GM21528 (cell line): ENCODE measurements around the gene LAMA2.
"Not testable (repeated sequence)": the region's sequence is repeated elsewhere in the genome, so short reads cannot be mapped to it uniquely, and the experiment has no call there.

Experiments
- ATAC-seq: cut with Tn5 transposase; IDR thresholded peaks from one replicate; pipeline ENCODE4 v1.9.1; 2021; ENCODE audit warnings: mild to moderate bottlenecking, moderate library complexity; ENCODE audit not compliant: unreplicated experiment, low FRiP score

The LAMA2 gene

DNA sequence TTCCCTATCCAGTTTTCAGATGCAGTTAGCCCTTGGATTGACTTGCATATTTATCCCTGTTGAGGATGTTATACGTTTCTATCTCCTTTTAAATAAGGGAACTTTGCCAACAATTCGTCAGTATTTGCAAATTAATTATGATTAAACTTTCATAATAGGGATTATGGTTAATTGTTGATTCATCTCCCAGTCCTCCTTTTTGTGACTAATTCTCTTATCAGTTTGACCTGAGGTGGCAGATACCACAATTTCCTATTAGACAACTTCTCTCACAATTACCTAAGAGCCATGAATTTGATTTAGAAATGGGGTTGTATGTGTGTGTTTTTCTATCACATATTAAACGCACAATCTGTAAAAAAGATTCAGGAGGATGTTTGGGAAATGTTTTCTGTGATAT lies 172.9 kb downstream of the LAMA2 start:
- no peak for ATAC-seq

DNA sequence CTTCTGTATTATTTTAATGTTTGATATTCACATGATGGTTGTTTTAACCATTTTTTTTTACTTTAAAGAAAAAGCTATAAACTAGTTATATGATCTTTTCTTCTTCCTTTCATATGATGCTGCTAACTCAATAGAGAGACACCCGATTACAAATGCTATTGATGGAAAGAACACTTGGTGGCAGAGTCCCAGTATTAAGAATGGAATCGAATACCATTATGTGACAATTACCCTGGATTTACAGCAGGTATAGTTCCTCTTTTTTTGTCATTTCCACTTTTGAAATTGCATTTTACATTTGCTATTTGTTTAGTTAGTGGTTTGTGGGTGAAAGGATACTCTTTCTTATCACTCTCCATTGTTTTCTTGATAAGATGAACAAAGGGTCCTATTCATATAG lies 176.7 kb downstream of the LAMA2 start:
- ATAC-seq, result no peak

- no peak for ATAC-seq
Observed at GRCh38 chr6:129069006-129069405, 186.1 kb downstream of the LAMA2 start.

GRCh38 chr6:129073051-129073450 lies 190.1 kb downstream of the LAMA2 start:
- no peak for ATAC-seq

DNA sequence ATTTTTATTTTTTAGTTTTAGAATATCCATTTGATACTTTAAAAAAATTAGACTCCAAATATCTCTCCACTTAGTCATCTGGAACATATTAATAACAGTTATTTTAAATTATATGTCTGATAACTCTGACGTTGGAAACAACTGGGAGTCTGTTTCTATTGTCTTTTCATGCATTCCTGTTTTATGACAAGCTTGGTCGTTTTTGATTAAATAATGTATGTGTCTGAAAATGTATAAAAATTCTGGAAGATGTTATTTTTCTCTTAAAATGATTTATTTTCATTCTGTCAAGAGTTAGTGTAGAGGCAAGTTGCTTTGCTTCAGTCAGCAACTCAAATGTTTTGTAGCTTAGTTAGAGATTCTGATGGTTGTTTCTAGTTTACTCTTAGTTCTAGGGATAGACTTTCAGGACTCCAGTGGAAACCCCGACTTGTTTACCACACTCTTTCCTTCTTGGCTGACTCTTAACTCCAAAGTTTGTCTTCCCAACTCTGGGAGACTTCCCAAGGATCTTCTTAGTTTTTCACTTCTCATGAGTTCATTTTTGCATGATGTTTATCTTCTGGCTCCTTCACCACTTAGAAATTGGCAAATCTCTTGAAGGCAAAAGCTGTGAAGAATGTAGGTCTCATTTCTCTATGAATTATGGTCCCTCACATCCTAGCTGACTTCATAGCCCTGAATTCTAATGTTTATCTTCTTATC lies 190.9 kb downstream of the LAMA2 start:
- no peak for ATAC-seq

DNA sequence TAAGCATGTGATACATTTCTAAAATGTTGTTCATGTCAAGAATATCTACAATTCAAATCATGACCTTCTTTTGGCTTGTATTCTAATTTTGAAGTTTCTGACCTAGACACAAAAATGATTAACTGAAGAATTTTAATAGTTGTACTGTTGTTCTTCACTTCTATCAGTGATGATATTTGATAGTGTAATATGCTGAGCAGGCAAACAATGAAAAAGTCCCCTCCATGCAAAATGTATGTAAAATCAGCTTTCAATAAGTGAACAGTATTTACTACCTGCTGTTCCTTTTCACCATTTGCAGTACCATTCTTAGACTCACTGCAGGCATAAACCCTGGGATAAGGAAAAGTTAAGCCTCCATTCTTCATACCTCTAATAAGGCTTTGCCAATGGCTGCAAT lies 201.5 kb downstream of the LAMA2 start:
- no peak for ATAC-seq

- ATAC-seq, result not testable (repeated sequence)
Observed at GRCh38 chr6:129088481-129088880, 205.5 kb downstream of the LAMA2 start.

DNA sequence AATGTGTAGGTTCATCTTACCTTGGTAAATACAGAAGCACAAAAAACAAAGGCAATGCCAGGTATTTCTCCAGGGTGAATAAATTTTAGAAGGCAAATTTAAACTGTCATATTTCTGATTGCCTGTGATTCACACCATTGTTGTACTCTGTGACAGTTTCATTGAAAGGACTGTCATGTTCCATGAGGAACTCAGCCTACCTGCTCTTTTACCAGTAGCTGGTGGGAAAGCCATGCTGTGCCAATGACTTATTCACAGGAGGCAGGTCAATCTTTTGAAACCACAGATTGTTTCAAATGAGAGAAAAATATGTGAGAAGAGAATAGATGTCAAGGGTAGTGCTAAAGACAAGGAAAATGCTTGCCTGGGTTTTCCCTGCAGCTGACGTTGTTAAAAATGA lies 206.4 kb downstream of the LAMA2 start:
- ATAC-seq, result no peak

GRCh38 chr6:129094147-129094546 lies 211.2 kb downstream of the LAMA2 start:
- ATAC-seq, result no peak

DNA sequence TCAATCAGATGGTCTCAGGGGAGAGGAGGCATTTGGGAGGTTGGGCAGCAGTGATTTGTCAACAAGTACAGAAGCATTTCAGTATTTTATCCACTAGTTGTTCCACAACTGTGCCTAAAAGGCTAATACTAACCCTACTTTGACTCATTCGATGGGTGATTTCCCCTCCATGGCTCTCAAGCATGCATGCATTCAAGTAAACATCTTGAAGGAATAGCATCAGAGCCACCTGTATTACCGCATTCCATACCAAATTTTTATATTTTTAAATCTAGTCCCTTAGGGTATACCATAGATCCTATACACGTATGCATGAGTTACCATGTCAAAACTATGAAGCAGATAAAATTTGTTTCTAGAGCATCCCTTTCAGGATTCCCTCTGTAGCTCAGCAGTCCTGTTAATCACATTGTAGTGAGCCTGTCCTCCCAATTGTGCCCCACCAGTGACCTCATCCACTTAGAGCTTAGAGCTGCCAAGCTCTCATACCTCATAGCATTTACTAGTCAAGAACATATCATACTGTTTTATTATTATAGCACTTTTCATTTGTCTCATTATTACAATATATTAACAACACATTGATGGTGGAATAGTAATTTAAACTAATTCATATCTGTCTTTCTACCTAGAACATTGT lies 213.8 kb downstream of the LAMA2 start:
- ATAC-seq, result no peak

DNA sequence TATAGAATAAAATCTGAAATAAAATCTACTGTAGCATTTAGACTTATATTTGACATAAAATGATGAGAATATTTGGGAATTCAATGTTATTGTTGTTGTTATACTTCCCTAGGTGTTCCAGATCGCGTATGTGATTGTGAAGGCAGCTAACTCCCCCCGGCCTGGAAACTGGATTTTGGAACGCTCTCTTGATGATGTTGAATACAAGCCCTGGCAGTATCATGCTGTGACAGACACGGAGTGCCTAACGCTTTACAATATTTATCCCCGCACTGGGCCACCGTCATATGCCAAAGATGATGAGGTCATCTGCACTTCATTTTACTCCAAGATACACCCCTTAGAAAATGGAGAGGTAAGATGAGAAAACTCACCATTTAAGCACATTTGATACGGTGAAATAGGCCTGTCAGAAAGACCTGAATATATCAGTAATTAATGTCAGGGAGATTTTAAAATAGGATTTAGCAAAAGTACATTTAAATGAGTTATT lies 215.2 kb downstream of the LAMA2 start:
- no peak for ATAC-seq

DNA sequence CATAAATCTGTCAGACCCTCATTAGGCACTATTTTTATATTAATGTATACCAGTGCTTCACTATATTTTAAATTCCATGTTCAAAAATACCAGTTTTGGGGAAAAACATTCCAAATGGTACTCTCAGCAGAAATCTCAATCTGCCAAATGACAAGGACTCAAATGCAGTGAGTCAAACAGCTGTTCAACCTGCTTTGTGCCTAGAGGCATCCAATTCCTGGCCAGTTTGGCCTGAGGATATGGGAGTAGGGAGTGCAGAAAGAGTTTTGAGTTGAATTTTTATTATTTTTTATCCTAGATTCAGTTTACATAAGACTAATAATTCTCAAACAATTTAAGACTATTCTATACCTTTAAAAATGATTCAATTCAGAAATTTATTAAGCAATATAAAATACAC lies 216.8 kb downstream of the LAMA2 start:
- no peak for ATAC-seq

- ATAC-seq, result no peak
Observed at GRCh38 chr6:129100164-129100563, 217.2 kb downstream of the LAMA2 start.

- ATAC-seq, result no peak
Observed at GRCh38 chr6:129102741-129103140, 219.8 kb downstream of the LAMA2 start.

DNA sequence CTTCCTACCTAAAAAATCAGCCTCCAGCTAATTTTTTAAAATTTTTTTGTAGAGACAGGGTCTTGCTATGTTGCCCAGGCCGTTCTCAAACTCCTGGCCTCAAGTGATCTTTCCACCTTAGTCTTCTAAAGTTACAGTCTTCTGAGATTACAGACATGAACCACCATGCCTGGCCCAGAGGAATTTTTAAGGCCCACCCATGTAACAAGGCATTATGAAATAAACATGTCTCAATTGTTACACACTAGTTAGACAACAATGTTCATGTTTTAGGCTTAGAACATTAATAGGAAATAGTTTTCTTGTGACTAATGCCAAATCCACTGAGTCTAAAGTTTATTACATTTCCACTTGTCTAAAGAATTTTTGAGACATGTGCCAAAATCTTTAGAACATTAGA lies 221.2 kb downstream of the LAMA2 start:
- no peak for ATAC-seq

- no peak for ATAC-seq
Observed at GRCh38 chr6:129104560-129104959, 221.6 kb downstream of the LAMA2 start.

DNA sequence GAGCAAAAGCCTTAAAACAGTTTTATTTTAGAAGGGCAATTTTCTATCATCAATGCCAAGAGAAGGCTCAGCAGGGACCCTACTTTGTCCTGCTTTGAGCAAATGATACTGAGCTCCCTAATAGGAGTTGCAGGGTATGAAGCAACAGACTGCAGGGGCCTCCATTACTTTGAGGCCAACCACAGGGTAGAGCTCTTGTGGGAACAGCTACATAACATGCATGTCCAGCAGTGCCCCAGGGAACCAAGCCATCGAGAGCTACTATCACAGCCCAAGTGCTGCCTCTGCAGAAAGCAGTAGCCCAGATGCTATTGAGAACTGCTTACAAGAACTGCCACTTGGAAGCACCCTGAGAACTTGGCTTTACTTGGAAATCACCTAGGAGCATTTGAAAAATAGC lies 222.1 kb downstream of the LAMA2 start:
- ATAC-seq, result no peak

DNA sequence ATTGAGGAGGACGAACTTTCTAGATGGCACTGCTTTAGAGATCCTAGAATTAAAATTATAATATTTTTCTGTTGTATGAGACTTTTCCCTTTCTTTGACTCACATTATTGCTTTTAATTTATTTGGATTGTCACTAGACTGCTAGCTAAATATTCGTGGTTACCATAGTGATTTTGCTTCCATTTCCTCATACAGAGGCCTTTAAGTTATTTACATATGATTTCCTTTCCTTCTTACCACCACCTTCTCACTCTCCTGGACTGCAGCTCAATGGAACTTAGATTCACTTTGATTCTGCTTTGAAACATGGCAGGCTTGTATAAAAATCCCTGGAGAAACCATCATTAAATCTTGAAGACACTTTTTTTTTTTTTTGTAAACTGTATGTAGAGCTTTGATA lies 222.9 kb downstream of the LAMA2 start:
- no peak for ATAC-seq

GRCh38 chr6:129108337-129108736 lies 225.4 kb downstream of the LAMA2 start:
- no peak for ATAC-seq

- no peak for ATAC-seq
Observed at GRCh38 chr6:129110690-129111343, 227.9 kb downstream of the LAMA2 start.

GRCh38 chr6:129111346-129111745 lies 228.4 kb downstream of the LAMA2 start:
- no peak for ATAC-seq

DNA sequence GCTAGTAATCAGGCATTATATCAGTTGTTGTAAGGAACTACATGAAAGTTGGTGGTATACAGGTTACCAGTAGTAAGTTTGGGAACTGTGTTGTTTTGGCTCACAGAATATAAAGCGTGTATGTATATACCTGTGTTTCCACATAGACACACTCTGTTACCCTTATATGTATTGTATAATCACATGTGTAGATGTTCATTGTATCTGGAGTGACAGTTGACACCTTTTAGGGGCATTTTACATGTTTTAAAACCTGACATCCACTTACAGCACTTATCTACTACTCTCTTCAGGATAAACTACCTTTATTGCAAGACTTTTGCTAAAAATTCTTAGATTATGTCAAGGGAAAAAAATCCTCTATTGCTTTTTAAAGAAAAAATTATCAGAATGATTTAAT lies 228.9 kb downstream of the LAMA2 start:
- no peak for ATAC-seq
